NCI-H1105 treated with DMSO at 0.1 percent for 48 hours (cell line): ENCODE data around the gene AS3MT.
"Not testable (repeated sequence)": the region's sequence is repeated elsewhere in the genome, so short reads cannot be mapped to it uniquely, and the experiment has no call there.

Experiments used
- DNase-seq: peaks from one replicate; lab custom pipeline; 2025; lab: John Stamatoyannopoulos, UW

The AS3MT gene

DNA sequence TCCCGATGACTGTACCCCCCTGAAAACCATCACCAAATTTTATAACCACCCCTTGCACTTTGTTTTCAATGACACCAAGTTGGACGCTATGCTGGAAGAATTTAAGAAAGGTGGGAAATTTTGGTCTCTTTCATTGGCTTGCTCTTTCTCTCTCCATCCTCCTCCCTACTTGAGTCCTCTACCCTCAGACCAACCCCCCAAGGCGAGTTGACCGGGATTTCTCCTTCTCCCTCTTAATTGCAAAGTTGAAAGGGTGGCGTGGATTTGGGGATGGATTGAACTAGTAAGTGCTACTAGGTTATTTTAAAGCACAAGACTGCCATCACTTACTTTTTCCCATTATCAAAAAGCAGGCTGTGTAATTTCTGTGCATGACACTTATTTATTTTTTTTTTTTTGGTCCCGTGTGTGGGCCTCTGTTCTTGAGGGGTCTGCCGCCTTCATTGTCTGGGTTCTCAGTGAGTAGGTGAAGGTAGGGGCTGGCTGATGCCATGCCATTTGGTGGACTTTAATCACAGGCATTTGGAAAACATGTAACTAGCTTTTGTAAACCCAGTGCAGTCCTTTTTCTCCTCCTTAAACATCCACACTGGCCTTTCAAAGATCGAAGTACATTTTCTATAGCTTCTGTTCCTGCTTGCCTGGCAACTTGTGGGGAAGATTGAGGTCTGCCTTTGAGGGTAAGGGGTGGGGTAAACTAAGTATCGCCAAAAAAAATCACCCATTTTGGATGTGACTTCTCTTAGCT lies 50.9 kb downstream of the AS3MT start:
- DNase-seq = no peak

- no peak for DNase-seq
These were observed 54.3 kb downstream of the AS3MT start for GRCh38 chr10:102923601-102924000.

DNA sequence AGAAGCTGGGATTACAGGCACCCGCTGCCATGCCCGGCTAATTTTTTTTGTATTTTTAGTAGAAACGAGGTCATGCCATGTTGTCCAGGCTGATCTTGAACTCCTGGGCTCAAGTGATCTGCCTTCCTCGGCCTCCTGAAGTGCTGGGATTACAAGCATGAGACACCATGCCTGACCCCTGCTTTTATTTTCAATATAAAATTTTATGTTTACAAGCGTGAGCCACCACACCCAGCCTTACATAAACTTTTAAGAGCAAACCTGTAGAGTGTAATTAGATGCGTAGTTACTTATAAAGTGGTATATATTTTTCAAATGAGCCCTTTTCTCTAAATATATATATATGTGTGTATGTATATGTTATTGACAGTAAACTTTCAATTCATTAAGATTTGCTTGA lies 57.6 kb downstream of the AS3MT start:
- DNase-seq = no peak

DNA sequence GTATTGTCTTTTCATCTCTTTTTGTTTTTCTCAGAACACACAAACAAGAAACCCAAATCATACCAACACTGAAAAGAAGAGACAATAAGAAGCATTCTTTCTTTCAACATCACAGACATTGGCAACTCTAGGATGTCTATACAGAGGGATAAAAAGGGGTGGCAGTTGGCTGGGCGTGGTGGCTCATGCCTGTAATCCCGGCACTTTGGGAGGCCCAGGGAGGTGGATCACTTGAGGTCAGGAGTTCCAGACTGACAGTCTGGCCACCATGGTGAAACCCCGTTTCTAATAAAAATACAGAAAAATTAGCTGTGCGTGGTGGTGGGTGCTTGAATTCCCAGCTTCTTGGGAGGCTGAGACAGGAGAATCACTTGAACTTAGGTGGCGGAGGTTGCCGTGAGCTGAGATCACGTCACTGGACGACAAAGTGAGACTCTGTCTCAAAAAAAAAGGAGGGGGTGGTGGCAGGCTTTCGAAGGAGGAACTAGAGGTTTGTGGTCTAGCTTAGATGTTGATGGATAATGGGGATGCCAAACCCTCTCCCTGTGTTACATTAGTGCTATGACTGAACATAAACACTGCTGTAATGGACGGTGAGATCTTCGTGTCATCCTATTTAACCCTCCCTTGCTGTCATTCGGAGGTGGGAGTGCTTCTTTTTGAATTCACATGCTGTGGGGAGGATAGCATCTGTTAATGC lies 58.2 kb downstream of the AS3MT start:
- no peak for DNase-seq

- DNase-seq = not testable (repeated sequence)
These were observed 59.2 kb downstream of the AS3MT start for GRCh38 chr10:102928442-102928841.

DNA sequence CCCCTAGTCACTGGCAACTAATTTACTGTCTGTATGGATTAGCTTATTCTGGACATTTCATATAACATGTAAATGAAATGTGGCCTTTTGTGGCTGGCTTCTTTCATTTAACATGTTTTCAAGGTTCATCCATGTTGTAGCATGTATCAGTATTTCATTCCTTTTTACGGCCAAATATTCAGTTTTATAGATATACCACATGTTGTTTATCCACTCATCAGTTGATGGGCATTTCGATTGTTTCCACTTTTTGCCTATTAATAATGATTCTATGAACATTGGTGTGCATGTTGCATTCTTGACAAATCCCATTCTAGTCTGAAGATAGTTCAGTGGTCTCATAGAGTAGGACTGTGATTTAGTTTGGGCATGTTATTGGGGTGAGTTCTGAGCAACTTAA lies 61.5 kb downstream of the AS3MT start:
- DNase-seq = no peak

DNA sequence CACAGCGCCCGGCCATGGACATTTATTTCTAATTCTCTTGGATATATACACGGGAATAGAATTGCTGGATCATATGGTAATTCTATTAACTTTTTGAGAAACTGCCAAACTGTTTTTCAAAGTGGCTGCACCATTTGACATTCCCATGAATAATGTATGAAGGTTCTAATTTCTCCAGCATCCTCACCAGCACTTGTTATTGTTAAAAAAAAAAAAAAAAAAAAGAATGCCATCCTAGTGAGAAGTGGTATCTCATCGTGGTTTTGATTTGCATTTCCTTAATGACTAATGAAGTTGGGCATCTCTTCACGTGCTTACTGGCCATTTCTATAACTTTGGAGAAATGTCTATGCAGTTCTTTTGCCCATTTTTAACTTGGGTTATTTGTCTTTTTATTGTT lies 62.4 kb downstream of the AS3MT start:
- DNase-seq = no peak

- no peak for DNase-seq
These were observed 66.2 kb downstream of the AS3MT start for GRCh38 chr10:102935505-102935904.

- DNase-seq = no peak
These were observed 66.8 kb downstream of the AS3MT start for GRCh38 chr10:102935939-102936605.

DNA sequence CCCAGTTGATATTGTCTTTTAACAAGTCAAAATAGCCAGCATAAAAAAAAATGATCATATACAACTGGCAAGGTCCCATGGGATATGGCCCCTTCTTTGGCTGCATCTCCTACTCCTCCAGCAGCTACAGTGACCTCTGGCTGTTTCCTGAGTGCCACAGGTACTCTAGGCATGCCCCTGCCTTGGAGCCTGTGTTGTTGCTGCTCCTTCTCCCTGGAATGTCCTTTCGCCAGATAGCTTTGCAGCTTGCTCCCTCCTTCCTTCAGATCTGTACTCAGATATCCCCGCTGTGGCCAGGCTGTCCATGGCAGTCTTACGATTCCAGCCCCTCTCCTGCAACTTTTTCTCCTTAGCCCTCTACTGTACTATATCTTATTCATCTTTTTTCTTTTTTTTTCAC lies 72.1 kb downstream of the AS3MT start:
- no peak for DNase-seq

GRCh38 chr10:102945449-102945848 lies 76.2 kb downstream of the AS3MT start:
- DNase-seq = no peak

DNA sequence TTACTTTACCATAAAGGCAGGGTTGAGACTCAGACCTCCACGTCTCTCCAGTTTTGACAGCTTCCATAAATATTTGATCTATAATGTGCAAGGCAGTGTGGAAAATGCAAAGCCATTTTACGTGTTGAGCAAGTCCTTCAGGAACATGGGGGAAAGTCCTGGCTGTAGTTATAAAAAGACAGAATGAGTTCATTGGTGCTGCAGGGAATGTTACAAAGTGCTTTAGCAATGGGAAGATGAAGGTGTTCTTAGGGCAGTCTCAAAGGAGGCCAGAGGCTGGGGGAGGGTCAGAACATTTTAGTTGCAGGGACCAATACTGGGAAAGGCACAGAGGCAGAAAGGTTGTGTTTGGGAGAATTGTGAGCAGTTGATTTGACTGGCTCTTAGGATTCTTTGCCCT lies 76.7 kb downstream of the AS3MT start:
- DNase-seq = no peak

GRCh38 chr10:102946992-102947391 lies 77.7 kb downstream of the AS3MT start:
- no peak for DNase-seq

DNA sequence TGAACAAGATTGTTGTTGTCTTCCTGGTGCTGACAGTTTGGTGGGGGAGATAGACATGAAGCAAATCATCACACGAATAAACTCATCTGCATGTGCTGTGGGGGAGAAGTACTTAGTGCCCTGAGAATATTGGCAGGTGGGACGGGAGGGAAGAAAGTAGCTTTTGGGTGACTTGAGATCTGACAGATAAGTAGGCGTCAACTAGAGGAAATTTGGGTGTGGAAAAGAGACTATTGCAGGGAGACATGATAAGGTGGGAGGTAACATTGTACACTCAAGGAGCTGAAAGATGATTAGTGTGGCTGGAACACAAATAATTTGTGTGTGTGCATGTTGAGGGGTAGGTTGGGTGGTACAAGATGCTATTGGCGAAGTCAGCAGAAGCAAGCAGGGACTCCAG lies 78.9 kb downstream of the AS3MT start:
- no peak for DNase-seq

GRCh38 chr10:102948786-102949185 lies 79.5 kb downstream of the AS3MT start:
- no peak for DNase-seq

GRCh38 chr10:102949916-102950315 lies 80.6 kb downstream of the AS3MT start:
- DNase-seq = no peak

- DNase-seq = no peak
These were observed 82.0 kb downstream of the AS3MT start for GRCh38 chr10:102951316-102951715.
